ENCODE measurements around the gene A3GALT2.

GRCh38 chr1:33321178-33321577 lies 280 bp upstream of the A3GALT2 start:
- TF ChIP-seq, protein P1, sequence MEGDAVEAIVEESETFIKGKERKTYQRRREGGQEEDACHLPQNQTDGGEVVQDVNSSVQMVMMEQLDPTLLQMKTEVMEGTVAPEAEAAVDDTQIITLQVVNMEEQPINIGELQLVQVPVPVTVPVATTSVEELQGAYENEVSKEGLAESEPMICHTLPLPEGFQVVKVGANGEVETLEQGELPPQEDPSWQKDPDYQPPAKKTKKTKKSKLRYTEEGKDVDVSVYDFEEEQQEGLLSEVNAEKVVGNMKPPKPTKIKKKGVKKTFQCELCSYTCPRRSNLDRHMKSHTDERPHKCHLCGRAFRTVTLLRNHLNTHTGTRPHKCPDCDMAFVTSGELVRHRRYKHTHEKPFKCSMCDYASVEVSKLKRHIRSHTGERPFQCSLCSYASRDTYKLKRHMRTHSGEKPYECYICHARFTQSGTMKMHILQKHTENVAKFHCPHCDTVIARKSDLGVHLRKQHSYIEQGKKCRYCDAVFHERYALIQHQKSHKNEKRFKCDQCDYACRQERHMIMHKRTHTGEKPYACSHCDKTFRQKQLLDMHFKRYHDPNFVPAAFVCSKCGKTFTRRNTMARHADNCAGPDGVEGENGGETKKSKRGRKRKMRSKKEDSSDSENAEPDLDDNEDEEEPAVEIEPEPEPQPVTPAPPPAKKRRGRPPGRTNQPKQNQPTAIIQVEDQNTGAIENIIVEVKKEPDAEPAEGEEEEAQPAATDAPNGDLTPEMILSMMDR (IDR thresholded peaks at IDR 0.05): no peak
- no peak for TF ChIP-seq EP300 (IDR thresholded peaks at IDR 0.05)

Data from ovary (tissue), 3 donors.